ENCODE data around the gene CDCP2.
"Not testable (repeated sequence)": the region's sequence is repeated elsewhere in the genome, so short reads cannot be mapped to it uniquely, and the experiment has no call there.

Gene CDCP2

DNA sequence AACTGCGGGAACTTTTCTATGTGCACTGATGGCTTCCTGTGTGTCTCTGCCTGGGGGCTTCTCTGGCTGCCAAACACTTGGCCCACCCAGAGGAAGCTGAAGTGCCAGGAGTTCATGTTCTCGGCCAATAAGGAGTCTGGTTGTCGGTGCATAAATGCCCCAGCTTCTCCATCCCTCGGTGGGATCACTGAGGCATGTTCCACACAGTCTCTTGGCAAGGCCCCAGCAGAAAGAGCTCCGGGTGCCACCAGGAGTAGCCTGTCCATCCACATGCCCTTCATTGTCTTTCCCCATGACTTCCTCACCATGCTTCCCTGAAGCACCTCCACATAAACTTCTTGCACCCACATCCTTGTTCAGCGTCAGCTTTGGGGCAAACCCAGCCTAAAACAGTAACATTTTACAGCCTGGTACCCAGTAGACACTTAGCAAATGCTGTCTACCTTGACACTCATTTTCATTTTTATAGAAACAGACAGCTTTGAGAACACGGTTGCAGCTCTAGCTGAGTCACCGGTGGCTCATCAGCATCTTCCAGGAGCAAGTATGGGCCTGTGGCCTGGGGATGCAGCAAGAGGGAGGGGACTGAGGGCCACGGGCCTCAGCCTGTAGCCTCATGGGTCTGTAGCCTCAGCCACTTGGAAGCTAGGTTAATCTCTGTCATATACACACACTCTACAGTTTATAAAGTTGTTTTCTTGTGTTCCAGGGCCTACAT lies 14.8 kb upstream of the CDCP2 start:
- DNase-seq = no peak

DNA sequence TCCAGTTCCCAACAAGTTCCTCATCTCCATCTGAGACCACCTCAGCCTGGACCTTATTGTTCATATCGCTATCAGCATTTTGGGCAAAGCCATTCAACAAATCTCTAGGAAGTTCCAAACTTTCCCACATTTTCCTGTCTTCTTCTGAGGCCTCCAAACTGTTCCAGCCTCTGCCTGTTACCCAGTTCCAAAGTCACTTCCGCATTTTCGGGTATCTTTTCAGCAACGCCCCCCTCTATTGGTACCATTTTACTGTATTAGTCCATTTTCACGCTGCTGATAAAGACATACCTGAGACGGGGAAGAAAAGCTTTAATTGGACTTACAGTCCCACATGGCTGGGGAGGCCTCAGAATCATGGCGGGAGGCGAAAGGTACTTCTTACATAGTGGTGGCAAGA lies 13.6 kb upstream of the CDCP2 start:
- DNase-seq = not testable (repeated sequence)

DNA sequence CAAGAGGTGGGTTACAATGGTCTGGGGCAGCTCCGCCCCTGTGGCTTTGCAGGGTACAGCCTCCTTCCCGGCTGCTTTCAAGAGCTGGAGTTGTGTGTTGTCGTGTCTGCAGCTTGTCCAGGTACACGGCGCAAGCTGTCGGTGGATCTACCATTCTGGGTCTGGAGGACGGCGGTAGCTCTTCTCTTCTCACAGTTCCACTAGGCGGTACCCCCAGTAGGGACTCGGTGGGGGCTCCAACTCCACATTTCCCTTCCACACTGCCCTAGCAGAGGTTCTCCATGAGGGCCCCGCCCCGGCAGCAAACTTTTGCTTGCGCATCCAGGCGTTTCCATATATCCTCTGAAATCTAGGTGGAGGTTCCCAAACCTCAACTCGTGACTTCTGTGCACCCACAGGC lies 12.3 kb upstream of the CDCP2 start:
- DNase-seq = no peak

DNA sequence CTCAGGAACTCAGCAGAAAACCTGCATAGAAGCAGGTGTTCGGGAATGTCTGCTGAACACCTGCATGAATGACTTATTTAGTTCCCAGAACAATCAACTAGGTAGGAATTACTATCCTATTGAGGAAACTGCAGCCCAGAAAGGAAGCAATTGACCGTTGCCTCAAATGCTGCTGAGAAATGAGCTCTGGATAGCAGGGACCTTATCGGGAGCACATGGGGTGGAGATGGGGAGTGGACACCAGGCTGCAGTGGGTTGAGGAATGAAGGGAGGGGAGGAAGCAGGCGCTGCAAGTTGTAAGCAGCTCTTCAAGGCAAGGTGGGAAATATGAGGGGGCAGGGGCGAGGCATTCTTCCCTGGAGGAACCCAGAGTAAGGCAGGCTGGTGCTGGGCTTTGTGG lies 10.8 kb upstream of the CDCP2 start:
- DNase-seq = no peak

GRCh38 chr1:54163051-54163450 lies 10.3 kb upstream of the CDCP2 start:
- DNase-seq = no peak

DNA sequence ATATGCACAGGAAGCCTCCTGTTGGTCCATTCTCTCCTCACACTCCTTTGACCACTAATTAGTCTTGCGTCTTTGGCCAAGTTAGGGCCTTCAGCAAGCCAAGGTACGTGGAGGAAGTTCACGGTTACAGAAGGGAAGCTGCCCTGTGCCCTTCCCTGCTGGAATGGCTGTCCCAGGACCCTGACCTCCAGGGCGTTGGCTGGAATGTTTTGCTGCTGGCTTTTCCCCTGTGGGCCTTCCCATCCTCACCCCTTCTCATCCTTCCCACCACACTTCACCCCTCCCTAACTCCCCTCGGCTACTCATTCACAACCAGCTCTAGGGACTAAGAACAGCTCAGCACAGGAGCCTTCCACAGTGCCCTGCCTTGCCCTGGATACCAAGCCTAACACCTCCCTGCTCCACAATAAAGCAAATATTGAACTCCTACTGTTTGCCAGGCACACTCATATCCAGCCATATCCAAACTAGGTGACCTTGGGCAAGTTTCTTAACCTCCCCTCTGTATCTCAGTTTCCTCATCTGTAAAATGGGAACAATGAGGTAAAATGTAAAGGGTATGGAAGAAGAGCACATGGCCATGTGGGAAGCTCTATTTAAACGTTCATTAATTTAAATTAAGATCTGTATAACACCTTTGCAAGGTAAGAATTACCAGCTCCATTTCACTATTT lies 8.8 kb upstream of the CDCP2 start:
- DNase-seq = no peak

GRCh38 chr1:54160351-54160750 lies 7.6 kb upstream of the CDCP2 start:
- no peak for DNase-seq

DNA sequence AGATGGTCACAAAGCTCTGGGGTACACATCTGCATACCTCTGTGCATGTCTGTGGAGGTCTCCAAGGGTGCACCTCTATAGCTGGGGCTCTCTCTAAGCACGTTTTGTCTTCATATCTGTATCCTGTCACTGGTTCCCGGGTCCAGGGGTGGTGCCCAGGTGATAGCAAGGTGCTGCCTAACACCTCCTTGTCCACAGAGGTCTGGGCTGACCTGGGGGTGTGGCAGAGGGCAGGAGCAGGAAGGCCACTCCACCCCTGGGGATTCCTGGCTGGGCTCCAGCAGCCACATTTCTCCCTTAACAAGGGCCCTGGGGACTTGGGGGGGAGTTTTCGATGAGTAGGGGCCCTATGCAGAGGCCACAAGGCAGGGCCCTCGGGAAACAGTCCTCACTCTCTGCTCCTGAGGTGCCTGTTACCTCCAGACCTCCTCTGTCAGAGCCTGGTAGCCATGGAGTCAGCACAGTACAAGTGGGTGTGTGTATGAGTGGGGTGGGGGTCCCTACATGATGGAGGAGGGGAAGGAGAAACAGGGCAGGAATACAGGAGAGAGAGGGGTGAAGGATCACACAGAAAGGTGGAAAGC lies 7.0 kb upstream of the CDCP2 start:
- no peak for DNase-seq

DNA sequence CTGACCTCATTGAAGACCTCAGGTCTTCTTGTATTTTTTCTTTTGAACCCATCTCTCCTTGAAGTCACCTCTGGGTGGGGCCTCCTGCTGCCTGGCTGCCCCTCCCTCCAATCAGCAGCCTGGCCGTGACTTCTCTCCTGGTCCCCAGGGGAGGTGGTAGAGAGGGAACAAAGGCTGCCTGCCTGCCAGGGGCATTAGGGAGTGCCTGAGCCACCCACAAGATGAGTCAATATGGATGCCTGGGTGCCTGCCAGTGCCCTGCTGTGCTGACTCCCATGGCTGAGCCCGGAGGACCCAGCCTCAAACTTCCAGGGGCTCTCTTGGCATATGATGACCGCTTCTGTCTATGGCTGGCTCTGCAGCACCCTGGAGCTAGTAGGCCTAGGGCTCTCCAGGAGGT lies 5.3 kb upstream of the CDCP2 start:
- no peak for DNase-seq

- no peak for DNase-seq
Measured at GRCh38 chr1:54157401-54157800, 4.6 kb upstream of the CDCP2 start.

- DNase-seq = no peak
Measured at GRCh38 chr1:54156986-54157385, 4.2 kb upstream of the CDCP2 start.

GRCh38 chr1:54156201-54156600 lies 3.4 kb upstream of the CDCP2 start:
- no peak for DNase-seq

- DNase-seq = no peak
Measured at GRCh38 chr1:54153535-54154439, 987 bp upstream of the CDCP2 start.

GRCh38 chr1:54151013-54151412 lies 1.8 kb downstream of the CDCP2 start:
- no peak for DNase-seq

DNA sequence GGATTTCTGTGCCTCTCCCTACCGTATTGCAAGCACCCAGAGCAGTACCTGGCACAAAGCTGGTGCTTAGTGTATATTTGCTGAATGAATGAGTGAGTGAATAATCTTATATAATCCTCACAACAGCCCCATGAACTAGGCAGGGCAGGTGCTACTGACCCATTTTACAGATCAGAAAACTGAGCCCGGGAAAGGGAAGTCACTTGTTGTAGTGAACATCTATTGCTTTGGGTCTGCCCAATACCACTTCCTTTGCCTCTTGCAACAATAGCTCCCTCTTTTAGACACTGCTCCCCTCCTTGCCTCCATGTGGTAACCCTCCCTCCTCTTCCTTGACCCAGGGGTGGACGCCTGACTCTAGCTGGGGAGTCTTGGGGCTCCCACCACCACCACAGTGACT lies 3.1 kb downstream of the CDCP2 start:
- no peak for DNase-seq

- no peak for DNase-seq
Measured at GRCh38 chr1:54144366-54144765, 8.4 kb downstream of the CDCP2 start.

DNA sequence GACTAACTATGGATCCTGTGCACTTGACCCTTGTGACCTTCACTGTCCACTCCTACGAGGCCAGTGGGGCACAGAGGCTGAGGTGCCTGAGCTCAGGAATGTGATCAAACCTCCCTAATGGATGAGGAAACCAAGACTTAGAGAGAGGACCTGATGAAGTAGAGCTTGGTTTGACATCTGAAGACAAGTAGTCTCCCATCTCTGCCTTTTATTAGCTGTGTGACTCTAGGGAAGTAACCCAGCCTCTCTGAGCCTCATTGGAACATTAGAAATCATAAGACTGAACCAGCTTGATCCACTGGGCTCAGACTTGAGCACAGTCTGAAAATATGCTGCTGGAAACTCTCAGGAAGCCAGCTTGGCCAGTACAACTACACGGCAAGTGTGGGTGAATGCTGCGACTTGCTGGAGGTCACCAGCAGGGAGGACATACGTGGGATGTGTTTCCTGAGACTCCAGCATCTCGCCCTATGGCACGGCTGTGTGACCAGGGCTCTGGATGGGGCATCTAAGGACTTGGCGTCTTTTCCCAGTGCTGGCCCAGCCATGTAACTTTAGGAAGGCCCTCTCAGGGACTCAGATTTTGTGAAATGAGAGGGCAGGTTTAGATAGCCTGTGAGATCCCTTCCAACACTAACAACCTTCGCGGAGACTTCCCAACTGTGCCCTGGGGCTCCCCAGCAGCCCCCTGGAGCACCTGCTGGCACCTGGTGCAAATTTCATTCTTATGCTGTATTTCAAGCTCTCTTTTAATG lies 10.5 kb downstream of the CDCP2 start:
- no peak for DNase-seq

- no peak for DNase-seq
Measured at GRCh38 chr1:54139711-54140110, 13.1 kb downstream of the CDCP2 start.

- DNase-seq = no peak
Measured at GRCh38 chr1:54138994-54139393, 13.8 kb downstream of the CDCP2 start.

DNA sequence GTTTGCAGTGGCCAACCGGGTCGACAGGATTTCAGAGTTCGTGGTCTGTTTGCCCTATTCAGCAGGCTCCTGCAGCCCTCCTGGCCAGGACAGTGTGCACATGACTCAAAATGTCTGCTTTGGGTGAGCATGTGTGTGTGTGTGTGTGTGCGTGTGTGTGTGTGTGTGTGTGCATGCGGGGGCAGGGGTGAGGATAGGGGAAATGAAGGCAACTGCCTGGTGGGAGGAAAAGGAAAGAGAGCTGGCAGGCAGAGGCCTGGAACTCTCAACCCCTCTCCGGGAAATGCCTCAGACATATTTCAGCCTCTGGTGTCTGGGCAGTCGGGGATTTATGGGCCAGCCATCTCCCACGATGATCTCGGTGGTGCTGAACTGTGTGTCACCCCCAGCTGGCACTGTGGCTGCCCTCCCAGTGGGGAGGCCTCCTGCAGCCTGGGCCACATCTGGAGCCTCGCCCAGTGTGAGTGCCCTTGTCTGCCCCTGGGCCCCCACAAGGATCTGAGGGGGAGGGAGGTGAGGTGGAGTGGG lies 15.2 kb downstream of the CDCP2 start:
- no peak for DNase-seq

GRCh38 chr1:54136963-54137533 lies 15.8 kb downstream of the CDCP2 start:
- no peak for DNase-seq

Measured in NCI-H748 treated with DMSO at 0.1 percent for 48 hours (cell line).